ENCODE data around the gene CYP3A7.
"Not testable (repeated sequence)": the region's sequence is repeated elsewhere in the genome, so short reads cannot be mapped to it uniquely, and the experiment has no call there.

CYP3A7 gene

DNA sequence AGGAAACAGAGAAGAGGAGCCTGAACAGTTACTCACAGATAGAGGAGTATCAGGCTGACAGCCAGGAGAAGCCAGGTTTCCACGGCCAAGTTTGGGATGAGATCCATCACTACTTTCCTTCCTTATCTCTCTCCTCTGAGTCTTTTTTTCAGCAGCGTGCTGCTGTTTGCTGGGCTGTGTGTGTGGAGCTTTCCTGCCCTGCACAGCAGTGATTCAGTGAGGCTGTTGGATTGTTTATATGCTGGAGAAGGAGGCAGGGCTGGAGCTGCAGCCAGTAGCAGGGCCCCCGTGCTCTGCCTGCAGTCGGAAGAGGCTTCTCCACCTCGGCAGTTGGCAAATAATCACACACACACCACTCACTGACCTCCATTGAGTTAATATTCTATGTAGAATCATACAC, at the start of gene CYP3A7:
Gene CYP3A7, minus strand, starts transcription at position 210 of the 400 bp plus-strand sequence. Its CDS starts 103 bp downstream, at position 107.
- DNase-seq: no peak

DNA sequence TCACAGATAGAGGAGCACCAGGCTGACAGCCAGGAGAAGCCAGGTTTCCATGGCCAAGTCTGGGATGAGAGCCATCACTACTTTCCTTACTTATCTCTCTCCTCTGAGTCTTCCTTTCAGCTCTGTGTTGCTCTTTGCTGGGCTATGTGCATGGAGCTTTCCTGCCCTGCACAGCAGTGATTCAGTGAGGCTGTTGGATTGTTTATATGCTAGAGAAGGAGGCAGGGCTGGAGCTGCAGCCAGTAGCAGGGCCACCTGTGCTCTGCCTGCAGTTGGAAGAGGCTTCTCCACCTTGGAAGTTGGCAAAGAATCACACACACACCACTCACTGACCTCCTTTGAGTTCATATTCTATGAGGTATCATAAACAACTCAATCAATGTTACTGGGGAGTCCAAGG, 49.0 kb upstream of the CYP3A7 start, which contains the start of gene CYP3A4:
Gene CYP3A4, minus strand, starts transcription at position 178 of the 400 bp plus-strand sequence. Its CDS starts 103 bp downstream, at position 75.
- DNase-seq: no peak

DNA sequence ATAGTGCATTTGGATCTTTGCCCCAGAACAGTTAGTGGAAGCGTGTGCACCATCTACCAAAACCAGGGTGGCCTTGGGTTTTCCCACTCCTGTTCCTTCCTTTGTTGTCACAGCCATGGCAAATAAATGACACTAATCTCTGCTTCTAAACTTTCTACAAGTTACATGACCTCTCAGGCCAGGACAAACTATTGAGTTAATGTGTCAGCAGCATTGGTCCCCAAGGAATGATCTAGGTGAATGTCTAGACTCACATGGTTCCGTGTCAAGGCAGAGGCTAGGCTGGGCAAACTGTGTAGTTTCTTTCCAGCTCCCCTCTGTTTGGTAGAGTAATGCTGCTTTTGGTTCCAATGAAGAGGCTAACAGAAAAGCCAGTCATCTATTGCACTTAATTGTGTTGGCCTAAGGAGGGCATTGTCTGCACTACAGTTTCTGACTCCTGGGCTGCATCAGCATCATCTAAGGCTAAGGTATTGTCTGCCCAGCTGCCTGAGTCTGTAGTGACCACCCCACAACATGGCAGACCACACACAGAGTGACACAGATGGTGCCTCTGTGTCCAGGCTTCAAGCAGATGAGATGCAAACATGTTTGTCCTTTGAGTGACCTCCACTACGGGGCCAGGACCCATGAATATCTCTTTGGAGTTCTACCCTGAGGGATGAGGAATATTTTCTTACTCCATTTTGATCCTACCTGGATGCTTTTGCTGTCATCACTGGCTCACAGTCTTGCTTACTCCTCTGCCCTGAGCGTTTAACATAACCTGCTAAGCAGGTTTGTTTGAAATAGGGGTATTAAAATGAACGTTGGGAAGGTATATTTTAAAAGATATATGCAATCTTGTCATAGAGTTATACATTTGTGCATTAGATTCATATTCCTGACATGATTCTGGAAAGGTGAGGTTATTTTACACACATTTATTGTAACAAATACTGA, 47.3 kb upstream of the CYP3A7 start:
- no peak for DNase-seq

DNA sequence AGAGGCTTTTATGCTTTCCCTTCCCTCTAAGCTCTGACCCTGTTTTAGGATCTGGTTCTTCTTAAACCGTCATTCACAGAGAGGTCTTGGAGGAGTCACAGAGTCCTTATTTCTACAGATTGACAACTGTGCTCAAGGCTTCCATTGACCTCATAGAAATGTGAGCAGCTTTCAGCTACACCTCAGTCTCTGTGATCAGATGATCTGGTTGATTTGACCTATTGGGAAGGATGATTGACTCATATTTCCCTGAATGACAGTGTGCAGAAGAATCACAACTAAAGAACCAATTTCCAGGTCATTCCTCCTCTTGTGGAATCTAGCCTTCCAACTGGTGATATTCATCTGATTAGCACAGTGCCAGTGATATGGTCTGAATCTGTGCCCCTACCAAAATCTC, 45.6 kb upstream of the CYP3A7 start:
- DNase-seq: no peak

DNA sequence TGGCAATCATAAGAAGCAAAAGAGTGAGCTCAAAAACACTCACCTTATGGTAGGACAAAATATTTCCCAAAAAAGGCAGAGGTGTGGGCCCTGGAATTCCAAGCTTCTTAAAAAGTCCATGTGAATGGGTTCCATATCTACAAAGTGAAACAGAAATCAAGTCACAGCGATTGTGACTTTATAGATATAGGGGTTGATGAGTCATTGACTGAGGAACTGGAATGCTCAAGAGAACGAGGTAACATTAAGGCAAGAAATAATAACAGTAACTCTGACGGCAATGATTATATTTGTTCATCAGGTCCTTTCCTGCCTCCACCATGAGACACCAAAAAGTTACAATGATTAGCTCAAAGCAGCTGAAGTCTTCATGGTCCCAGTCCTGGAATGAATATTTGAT, 45.0 kb upstream of the CYP3A7 start:
- DNase-seq: no peak

DNA sequence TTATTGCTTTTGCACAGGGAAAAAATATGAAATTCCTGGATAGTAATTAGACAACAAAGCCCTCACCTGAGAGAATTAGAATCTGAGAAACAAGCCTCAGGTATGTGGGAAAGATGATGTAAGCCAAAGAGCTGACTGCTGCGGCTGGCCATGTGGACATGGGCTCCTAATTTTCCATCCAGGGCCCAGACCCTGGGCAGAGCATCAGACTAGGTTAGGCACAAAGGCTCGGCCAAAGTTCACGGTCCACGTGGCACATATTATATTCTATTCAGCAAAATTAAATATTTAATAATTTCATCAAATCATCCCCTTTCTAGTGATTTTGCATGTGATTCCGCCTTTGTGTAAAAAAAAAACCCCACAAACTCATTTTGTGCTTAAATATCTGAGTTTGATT, 43.9 kb upstream of the CYP3A7 start:
- no peak for DNase-seq

DNA sequence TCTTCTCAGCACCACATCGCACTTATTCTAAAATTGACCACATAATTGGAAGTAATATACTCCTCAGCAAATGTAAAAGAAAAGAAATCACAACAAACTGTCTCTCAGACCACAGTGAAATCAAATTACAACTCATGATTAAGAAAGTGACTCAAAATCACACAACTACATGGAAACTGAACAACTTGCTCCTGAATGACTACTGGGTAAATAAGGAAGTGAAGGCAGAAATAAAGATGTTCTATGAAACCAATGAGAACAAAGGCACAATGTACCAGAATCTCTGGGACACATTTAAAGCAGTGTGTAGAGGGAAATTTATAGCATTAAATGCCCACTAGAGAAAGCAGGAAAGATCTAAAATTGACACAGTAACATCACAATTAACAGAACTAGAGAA, 38.4 kb upstream of the CYP3A7 start:
- DNase-seq: not testable (repeated sequence)

DNA sequence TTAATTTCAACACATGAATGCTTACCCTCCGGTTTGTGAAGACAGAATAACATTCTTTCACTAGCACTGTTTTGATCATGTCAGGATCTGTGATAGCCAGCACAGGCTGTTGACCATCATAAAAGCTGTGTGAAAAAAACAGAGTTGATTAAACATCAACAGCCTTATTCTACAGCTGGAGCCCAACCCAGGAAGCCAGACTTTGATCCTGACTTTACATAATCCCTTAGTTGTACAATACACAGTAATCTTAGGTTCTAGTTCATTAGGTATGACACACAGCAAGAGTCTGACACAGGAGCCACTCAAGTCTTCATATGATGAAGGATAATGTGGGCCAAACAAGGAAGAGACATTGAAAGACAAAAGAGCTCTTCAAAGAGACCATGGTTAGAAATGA, 37.6 kb upstream of the CYP3A7 start:
- DNase-seq: no peak

DNA sequence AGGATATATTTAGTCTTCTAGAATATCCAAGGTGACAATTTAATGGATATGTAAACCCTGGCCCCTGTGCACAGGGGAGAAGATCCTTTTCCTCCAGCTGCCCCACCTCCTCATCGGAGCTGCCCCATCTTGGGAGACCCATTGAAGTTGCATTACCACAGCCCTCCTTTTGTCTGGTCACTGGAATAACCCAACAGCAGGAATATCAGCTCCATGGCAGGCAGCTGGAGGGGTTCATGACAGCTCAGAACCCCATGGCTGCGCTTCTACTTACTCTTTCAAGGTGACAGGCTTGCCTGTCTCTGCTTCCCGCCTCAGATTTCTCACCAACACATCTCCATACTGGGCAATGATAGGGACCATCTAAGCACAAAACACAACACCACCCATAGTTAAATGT, 34.5 kb upstream of the CYP3A7 start:
- DNase-seq: not testable (repeated sequence)

DNA sequence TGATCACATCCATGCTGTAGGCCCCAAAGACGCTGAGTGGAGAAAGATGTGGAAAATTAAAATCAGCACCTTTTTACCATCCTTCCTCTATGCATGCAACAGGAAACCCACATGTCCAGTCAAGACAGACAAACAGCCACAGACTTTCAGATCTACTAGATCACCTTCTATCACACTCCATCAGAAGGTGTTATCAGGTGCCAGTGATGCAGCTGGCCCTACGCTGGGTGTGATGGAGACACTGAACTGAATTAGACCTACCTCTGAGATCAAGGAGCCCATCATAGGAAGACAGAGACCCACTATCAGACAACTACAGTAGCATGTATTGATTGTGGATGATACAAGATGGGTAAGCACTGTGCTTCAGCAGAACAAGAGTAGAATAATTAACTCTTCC, 33.5 kb upstream of the CYP3A7 start:
- DNase-seq: no peak

DNA sequence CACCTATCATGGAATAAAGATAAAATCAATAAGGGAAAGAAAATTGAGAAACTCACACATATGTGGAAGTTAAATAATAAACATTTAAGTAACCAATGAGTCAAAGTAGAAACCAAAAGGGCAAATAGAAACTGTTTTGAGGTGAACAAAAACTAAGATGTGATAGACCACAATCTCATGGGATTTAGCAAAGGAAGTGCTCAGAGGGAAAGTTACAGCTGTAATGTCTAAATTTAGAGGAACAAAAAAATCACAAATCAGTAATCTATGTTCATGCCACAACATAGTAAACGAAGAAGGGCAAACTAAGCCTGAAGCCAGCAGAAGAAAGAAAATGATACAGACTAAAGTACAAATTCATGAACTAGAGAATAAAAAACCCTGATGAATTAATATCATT, 32.7 kb upstream of the CYP3A7 start:
- DNase-seq: no peak

DNA sequence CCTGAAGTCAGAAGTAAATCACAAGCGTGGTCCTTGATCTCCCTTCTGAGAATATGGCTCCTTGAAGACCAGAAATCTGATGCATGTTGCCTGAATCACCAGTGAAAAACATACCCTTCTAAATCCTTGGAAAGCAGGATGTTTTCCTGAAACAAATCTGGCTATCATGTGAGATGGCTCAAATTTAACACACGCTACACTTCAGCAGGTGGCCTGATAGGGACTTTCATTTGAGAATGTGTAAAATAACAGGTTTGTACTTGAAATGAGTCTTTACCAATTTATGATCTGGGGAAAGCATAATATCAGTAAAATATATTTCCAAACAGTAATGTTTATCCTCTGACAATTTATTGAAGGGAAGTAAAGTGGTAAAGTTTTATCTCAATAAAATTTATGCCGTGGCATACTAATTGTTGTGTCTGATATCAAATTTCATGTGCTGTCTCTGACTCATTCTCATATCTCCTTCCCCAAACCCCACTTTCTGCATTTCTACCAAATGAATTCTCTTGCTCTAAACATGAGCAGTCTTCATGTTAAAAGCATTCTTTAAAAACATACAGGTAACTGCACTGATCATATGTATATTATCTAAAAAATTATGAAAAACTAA, 31.6 kb upstream of the CYP3A7 start:
- DNase-seq: no peak

DNA sequence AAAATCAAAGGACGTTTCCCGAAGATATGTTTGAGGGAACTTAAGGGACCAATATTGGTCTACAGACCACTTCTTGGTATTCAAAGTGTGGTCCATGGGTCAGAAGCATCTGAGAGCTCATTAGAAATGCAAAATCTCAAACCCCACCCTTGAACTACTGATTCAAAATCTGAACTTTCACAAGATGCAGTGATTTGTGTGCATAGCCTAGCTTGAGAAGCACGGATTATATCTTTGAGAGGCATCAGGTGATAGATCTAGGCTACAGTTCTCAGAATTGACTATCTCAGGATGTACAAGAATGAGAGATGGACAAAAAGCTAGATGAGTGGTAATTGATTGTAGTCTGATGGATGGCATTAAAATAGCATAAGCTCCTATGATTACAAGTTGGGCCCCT, 29.5 kb upstream of the CYP3A7 start:
- DNase-seq: no peak

DNA sequence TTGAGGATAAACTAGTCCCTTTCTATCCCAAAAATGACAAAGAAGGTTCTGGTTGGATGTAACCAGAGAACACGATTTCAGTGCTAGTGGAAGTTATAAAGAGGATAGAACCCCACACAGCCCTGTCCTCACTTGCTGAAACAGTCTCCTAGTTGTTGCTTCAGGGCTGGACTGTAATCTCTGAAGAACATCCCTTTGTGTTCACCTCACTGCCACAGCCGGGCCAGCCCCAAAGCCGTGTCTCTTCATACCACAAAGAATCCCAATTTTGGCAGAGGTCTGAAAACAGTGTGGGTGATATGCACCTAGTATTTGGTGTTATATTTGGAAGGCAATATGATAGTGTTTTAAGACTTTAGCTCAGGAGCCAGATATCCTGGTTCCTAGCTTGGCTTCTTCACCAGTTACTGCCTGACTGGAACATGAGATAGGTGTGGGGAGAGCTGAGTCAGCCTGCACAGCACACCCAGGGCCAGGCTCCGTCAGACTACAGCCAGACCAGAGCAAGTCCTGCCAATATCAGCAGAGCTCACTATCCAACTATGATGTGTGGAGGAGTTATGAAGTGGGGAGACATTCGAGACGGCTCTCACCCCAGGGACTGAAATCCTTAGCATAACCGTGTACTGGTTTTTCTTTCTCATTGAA, 27.8 kb upstream of the CYP3A7 start:
- no peak for DNase-seq

DNA sequence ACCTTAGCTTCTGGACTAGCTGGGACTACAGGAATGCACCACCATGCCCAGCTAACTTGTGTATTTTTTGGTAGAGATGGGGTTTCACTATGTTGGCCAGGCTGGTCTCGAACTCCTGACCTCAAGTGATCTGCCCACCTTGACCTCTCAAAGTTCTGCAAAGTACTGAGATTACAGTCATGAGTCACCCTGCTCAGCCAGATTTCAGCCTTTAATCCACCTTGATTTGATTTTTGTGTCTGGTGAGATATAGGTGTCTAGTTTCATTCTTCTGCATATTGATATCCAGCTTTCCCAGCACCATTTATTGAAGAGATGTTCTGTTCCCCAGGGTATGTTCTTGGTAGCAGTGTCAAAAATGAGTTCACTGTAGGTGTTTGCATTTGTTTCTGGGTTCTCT, 20.1 kb upstream of the CYP3A7 start:
- no peak for DNase-seq

DNA sequence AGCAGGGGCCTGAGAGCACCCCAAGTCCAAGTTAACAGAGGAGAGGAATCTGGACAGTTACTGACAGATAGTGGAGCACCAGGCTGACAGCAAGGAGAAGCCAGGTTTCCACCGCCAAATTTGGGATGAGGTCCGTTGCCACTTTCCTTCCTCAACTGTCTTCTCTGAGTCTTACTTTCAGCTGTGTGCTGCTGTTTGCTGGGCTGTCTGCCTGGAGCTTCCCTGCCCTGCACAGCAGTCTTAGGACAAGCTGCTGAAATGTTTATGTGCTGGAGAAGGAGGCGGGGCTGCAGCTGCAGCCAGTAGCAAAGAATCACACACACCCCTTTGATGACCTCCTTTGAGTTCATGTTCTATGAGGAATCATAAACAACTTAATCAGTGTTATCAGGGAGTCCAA, 17.4 kb upstream of the CYP3A7 start:
- DNase-seq: no peak

DNA sequence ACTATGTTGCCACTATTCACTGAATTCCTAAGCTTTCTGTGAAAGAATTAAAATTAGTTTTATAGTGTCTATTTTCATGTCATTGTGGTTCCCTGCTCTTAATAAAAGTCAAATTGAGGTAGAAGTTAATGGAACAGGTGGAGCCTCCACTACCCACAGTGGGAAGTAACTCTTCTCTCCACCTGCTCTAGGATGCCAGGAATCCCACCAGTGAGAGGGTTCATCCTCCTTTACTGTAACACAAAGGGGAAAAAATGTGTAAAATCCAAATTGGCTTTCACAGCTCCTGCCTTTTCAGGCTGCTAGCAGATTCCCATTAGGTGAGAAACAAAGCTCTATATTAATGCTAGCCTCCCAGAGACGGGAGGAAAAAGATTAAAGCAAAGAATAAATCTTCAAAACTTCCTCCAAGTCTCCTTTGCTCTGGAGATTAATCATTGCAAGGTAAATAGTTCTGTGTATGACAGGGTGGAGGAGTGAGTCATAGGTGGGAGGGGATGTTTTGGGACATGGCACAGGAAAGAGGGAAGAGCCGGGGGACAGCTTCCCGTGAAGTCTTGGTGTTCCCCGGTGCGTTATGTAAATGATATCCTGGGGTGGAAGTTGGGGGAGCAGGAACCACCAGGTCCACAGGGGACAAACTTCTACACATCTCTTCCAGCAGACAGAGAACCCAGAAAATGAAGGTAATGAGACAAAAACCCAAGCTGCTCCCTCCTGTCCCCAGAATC, 16.5 kb upstream of the CYP3A7 start:
- DNase-seq: not testable (repeated sequence)

DNA sequence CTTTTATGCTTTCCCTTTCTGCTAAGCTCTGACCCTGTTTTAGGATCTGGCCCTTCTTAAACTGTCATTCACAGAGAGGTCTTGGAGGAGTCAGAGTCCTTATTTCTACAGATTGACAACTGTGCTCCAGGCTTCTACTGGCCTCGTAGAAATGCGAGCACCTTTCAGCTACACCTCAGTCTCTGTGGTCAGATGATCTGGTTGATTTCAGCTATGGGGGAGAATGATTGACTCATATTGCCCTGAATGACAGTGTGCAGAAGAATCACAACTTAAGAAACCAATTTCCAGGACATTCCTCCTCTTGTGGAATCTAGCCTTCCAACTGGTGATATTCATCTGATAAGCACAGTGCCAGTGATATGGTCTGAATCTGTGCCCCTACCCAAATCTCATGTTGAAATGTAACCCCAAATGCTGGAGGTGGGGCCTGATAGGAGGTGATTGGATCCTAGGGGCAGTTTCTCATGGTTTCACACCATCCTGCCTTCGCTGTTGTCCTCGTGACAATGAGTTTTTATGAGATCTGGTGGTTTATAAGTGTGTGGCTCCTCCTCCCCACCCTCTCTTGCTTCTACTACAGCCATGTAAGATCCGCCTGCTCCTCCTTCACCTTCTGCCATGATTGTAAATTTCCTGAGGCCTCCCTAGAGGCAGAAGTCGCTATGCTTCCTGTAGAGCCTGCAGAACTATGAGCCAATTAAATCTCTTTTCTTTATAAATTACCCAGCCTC, 14.0 kb upstream of the CYP3A7 start:
- DNase-seq: no peak

DNA sequence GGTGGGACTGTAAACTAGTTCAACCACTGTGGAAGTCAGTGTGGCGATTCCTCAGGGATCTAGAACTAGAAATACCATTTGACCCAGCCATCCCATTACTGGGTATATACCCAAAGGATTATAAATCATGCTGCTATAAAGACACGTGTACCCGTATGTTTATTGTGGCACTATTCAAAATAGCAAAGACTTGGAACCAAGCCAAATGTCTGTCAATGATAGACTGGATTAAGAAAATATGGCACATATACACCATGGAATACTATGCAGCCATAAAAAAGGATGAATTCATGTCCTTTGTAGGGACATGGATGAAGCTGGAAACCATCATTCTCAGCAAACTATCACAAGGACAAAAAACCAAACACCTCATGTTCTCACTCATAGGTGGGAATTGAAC, 11.9 kb upstream of the CYP3A7 start:
- DNase-seq: not testable (repeated sequence)

DNA sequence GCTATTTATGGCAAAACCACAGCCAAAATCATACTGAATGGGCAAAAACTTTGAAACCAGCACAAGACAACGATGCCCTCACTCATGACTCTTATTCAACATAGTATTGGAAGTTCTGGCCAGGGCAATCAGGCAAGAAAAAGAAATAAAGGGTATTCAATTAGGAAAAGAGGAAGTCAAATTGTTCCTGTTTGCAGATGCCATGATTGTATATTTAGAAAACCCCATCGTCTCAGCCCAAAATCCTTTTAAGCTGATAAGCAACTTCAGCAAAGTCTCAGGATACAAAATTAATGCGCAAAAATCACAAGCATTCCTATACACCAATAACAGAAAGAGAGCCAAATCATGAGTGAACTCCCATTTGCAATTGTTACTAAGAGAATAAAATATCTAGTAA, 10.4 kb upstream of the CYP3A7 start:
- not testable (repeated sequence) for DNase-seq

DNA sequence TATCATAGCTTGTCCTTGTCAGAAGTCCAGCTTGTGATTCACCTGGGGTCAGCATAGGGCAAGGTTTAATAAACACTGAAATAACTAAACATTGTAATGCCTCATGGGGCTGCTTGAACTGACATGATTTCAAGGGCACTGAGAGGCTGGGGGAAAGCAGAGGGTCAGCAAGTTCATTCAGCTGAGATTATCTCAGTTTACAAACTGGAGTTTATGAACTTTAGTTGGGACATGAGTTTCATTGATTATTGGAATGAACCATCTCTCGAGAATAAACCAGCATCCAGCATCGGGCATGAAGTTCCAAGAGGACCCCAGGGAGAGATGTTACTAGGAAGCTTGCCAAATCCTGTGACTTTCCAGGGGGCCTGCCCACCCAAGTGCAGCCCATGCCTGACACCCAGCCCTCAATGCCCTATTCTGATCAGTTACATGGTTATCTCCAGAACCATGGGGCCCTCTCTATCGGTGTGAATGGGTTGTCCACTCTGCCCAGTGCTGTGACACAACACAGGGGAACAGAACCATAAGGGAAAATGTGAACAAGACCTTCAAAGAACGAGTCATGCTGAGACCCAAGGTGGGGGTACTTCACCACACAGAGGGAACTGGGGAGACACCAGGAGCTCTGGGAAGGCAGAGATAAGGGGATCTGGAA, 7.9 kb upstream of the CYP3A7 start:
- DNase-seq: no peak

DNA sequence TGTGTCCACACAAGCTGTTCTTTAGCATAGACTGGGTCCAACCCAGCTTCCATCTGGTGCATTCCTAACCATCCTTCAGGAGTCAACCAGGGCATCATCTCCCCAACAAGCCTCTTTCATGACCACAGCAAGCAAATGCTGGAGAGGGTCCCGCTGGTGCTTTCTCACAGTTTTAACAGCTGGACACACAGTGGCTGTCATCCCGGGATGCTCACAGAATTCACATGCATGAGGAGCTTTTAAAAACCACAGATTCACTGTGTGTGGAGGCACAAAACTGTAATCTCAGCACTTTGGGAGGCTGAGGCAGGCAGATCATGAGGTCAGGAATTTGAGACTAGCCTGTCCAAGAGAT, 6.4 kb upstream of the CYP3A7 start:
- no peak for DNase-seq
